Measurements from ENCODE around the gene HRG. TPM values are rescaled to one million over a fixed set of nuclear protein-coding genes. Genes with fewer than 3 reads are reported as not detected.
"Not testable (repeated sequence)": the region's sequence is repeated elsewhere in the genome, so short reads cannot be mapped to it uniquely, and the experiment has no call there.

HRG gene
- total RNA-seq, 2 experiments from 2014 or later = not detected

- POLR2A ChIA-PET = not testable (repeated sequence)
- CTCF ChIA-PET = interaction anchor here (2.4 kb wide), 1 partner anchor 17 kb away, joined by 6 read pairs; no protein-coding TSS in a partner anchor
Measured at GRCh38 chr3:186634207-186634606, 31.6 kb upstream of the HRG start.

- ChIA-PET POLR2A (no interaction called here), CTCF (interaction anchor here (2.4 kb wide), 1 partner anchor 18 kb away, joined by 6 read pairs; no protein-coding TSS in a partner anchor)
Measured at GRCh38 chr3:186635532-186635931, 30.3 kb upstream of the HRG start.

GRCh38 chr3:186636536-186636935, 29.3 kb upstream of the HRG start:
- ChIA-PET CTCF (interaction anchor here (0.7 kb wide), 1 partner anchor 20 kb away, joined by 3 read pairs; no protein-coding TSS in a partner anchor), POLR2A (no interaction called here)

- POLR2A ChIA-PET = no interaction called here
- CTCF ChIA-PET = interaction anchor here (0.6 kb wide), 1 partner anchor 139 kb away, joined by 3 read pairs; no protein-coding TSS in a partner anchor
Measured at GRCh38 chr3:186637686-186638085, 28.1 kb upstream of the HRG start.

GRCh38 chr3:186638259-186638658, 27.6 kb upstream of the HRG start:
- POLR2A ChIA-PET = no interaction called here
- CTCF ChIA-PET = no interaction called here

- CTCF ChIA-PET = no interaction called here
- POLR2A ChIA-PET = no interaction called here
Measured at GRCh38 chr3:186639778-186640472, 25.9 kb upstream of the HRG start, which contains the start of gene FETUB. Gene FETUB, plus strand, starts transcription at chr3:186640399. Its CDS starts 62 bp downstream, at chr3:186640461.

- ChIA-PET POLR2A (no interaction called here), CTCF (interaction anchor here (2.4 kb wide), 1 partner anchor 23 kb away, joined by 7 read pairs; no protein-coding TSS in a partner anchor)
Measured at GRCh38 chr3:186640473-186640818, 25.4 kb upstream of the HRG start.

GRCh38 chr3:186640929-186641328, 24.9 kb upstream of the HRG start:
- CTCF ChIA-PET = interaction anchor here (2.4 kb wide), 1 partner anchor 24 kb away, joined by 7 read pairs; no protein-coding TSS in a partner anchor
- POLR2A ChIA-PET = no interaction called here

GRCh38 chr3:186642014-186642413, 23.8 kb upstream of the HRG start:
- CTCF ChIA-PET = interaction anchor here (2.4 kb wide), 1 partner anchor 25 kb away, joined by 7 read pairs; no protein-coding TSS in a partner anchor
- POLR2A ChIA-PET = interaction anchor here (1.3 kb wide), 1 partner anchor 142 kb away, joined by 5 read pairs; no protein-coding TSS in a partner anchor

GRCh38 chr3:186643493-186643892, 22.3 kb upstream of the HRG start:
- ChIA-PET CTCF (interaction anchor here (1.9 kb wide), 1 partner anchor 27 kb away, joined by 4 read pairs; no protein-coding TSS in a partner anchor), POLR2A (no interaction called here)

- ChIA-PET POLR2A (no interaction called here), CTCF (interaction anchor here (1.9 kb wide), 1 partner anchor 28 kb away, joined by 4 read pairs; no protein-coding TSS in a partner anchor)
Measured at GRCh38 chr3:186644683-186645082, 21.1 kb upstream of the HRG start.

GRCh38 chr3:186646106-186646505, 19.7 kb upstream of the HRG start:
- ChIA-PET CTCF (no interaction called here), POLR2A (no interaction called here)

GRCh38 chr3:186646841-186647240, 19.0 kb upstream of the HRG start:
- CTCF ChIA-PET = no interaction called here
- POLR2A ChIA-PET = no interaction called here

GRCh38 chr3:186648851-186649250, 17.0 kb upstream of the HRG start:
- ChIA-PET POLR2A (no interaction called here), CTCF (no interaction called here)

GRCh38 chr3:186651678-186652215, 14.1 kb upstream of the HRG start:
- CTCF ChIA-PET = interaction anchor here (0.8 kb wide), 1 partner anchor 65 kb away, joined by 3 read pairs; no protein-coding TSS in a partner anchor
- POLR2A ChIA-PET = no interaction called here

- POLR2A ChIA-PET = no interaction called here
- CTCF ChIA-PET = no interaction called here
Measured at GRCh38 chr3:186653080-186653707, 12.6 kb upstream of the HRG start.

GRCh38 chr3:186653984-186654383, 11.8 kb upstream of the HRG start:
- CTCF ChIA-PET = no interaction called here
- POLR2A ChIA-PET = no interaction called here

GRCh38 chr3:186663361-186664118, 2.3 kb upstream of the HRG start:
- ChIA-PET POLR2A (no interaction called here), CTCF (no interaction called here)

GRCh38 chr3:186664119-186664495, 1.7 kb upstream of the HRG start:
- POLR2A ChIA-PET = no interaction called here
- CTCF ChIA-PET = no interaction called here

GRCh38 chr3:186664506-186664905, 1.3 kb upstream of the HRG start:
- CTCF ChIA-PET = no interaction called here
- POLR2A ChIA-PET = no interaction called here

Measured in activated CD8-positive, alpha-beta memory T cell treated with anti-CD3 and anti-CD28 coated beads for 36 hours (primary cell).